GM18951 (cell line): ENCODE results near the gene NTM.

Source experiments
- POLR2A ChIP-seq: IDR thresholded peaks from 4 replicates; pipeline ENCODE4 v1.6.1; 2011; ENCODE audit warnings: mild to moderate bottlenecking; ENCODE audit not compliant: insufficient read length, insufficient read depth; ENCODE audit errors: extremely low read depth
- in situ Hi-C: fragments of 300-500 bp; cut with MboI; formaldehyde crosslinking; loops from one replicate; pipeline ENCODE4 v1.12.0; 2022; ENCODE audit warnings: low sequenced_read_pairs, mixed read lengths, inconsistent platforms; ENCODE audit not compliant: unreplicated experiment

Gene NTM

GRCh38 chr11:131745405-131745804 is 375.0 kb downstream of the NTM start:
- in situ Hi-C loops, result no loop called here
- no peak for TF ChIP-seq POLR2A

DNA sequence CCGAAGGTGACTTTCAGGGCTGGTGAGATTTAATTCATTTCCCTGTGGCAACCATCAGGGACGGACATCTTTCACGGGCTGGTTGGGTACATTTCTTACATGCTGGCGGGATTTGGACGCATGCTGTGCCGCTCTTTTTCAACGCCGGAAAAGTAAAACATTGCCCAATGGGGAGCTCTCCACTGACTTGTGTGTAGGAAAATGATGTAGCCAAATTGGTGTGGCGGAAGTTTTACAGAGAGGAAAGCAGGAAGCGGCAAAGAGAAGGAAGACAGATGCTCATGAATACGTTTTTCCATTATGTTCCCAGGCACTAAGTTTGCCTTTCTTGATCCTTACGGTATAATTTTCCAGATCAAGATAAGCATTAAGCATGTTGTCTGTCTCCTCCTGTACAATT is 375.8 kb downstream of the NTM start:
- in situ Hi-C loops, result no loop called here
- no peak for TF ChIP-seq POLR2A

GRCh38 chr11:131748151-131749050 is 378.0 kb downstream of the NTM start:
- in situ Hi-C loops, result no loop called here
- TF ChIP-seq POLR2A, result no peak

- in situ Hi-C loops, result no loop called here
Measured at GRCh38 chr11:131749101-131749500, 378.7 kb downstream of the NTM start.

GRCh38 chr11:131750152-131750551 is 379.7 kb downstream of the NTM start:
- TF ChIP-seq POLR2A, result no peak
- in situ Hi-C loops, result no loop called here

More at GRCh38 chr11:131749101-131749500, 378.7 kb downstream of the NTM start:
- TF ChIP-seq POLR2A, result no peak

DNA sequence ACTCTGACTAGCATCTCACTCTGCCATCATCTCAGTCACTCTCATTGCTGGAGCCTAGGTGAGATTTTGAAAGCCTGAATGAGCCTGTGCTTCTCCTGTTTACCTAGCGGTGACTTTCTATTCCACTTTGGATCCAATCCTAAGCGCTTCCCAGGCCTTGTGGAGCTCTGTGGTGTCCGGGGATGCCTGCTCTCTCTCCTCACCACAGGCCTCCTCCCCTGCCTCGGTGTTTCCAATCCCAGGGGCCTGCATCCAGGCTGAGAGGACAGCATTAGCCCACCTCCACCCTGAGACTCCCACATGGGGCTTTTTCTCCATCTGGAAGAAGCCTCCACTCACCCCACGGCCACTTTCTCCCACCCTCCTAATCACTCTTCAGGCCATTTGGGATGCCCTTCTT is 380.3 kb downstream of the NTM start:
- no peak for TF ChIP-seq POLR2A
- in situ Hi-C loops, result no loop called here

- in situ Hi-C loops, result no loop called here
- TF ChIP-seq POLR2A, result no peak
Measured at GRCh38 chr11:131754671-131755070, 384.3 kb downstream of the NTM start.

DNA sequence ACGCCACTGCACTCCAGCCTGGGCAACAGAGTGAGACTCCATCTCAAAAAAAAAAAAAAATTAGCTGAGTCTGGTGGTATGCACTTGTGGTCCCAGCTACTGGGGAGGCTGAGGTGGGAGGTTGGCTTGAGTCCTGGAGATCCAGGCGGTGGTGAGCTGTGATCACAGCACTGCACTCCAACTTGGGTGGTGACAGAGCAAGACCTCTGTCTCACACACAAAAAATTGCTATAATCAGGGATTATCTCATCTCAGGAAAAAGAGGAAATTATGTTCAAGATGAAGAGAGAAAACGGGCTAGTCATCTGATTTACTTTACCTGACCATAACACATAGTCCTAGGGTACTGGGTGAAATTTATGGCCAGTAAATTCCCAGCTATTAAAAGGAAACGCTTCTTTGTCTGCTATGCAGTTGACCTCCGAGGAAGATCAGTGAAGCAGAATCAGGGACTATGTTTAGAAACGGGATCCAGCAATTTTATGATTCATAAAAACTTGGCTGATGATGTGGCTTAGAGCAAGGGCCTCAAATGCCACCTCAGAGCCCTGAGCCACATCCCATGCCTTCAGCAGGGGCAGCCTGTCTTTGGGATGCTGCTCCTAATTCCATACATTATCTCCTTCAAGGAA is 386.2 kb downstream of the NTM start:
- in situ Hi-C loops, result no loop called here
- no peak for TF ChIP-seq POLR2A

DNA sequence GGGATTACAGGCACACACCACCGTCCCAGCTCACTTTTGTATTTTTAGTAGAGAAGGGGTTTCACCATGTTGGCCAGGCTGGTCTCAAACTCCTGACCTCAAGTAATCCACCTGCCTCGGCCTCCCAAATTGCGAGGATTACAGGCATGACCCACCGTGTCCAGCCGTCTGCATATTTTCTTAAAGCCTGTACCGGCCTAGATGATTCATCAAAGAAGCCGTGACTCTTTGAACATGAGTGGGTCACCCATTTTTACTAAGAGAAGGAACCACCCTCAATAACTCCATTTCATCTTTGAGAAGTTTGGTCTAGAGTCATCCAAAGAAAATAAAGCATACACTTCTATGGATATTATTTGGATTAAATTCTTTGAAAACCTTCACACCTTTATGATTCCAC is 388.3 kb downstream of the NTM start:
- in situ Hi-C loops, result no loop called here
- TF ChIP-seq POLR2A, result no peak

DNA sequence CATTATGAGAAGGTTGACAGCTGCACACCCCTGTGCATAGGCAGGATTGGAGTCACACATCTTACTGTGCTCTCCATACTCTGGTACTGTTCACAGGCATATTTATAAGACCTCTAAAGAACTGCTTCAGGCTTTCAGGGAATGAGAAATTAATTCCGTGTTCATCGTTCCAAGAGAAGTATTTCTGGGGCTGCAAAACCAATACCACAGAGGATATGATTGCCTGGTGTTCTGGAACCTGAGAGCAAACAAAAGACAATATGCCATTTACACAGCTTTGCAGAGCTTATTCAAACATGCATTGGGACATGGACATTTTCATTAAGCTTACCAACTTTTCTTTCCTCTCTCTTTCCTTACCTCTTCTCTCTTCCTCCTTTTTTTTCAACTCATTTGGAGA is 388.7 kb downstream of the NTM start:
- no peak for TF ChIP-seq POLR2A
- in situ Hi-C loops, result no loop called here

- TF ChIP-seq POLR2A, result no peak
- in situ Hi-C loops, result no loop called here
Measured at GRCh38 chr11:131760091-131761061, 390.0 kb downstream of the NTM start.

GRCh38 chr11:131762346-131763110 is 392.1 kb downstream of the NTM start:
- no peak for TF ChIP-seq POLR2A
- in situ Hi-C loops, result no loop called here
